H9 (cell line): Measurements from ENCODE around the gene CAMK2G. TPM values are rescaled to one million over a fixed set of nuclear protein-coding genes. Genes with fewer than 3 reads are reported as not detected.

Source experiments
- DNase-seq: peaks from one replicate; pipeline ENCODE4 v3.0.0-alpha.2; 2017
- H2AFZ ChIP-seq: one replicate; pipeline ENCODE4 v1.6.1; 2013; ENCODE audit warnings: mild to moderate bottlenecking, low read length, control low read depth, moderate library complexity
- H2AK5ac ChIP-seq: 2 replicates; pipeline ENCODE4 v1.6.1; 2013; ENCODE audit warnings: low read length, control low read depth, mixed read lengths; ENCODE audit not compliant: insufficient read length
- H2BK120ac ChIP-seq: one replicate; pipeline ENCODE4 v1.6.1; 2013; ENCODE audit warnings: low read depth, mild to moderate bottlenecking, low read length, control low read depth, inconsistent platforms; ENCODE audit not compliant: poor library complexity, severe bottlenecking
- H2BK12ac ChIP-seq: 2 replicates; pipeline ENCODE4 v1.6.1; 2013; ENCODE audit warnings: low read length, control low read depth, mixed read lengths, low read depth; ENCODE audit not compliant: insufficient read length
- H2BK15ac ChIP-seq: 2 replicates; pipeline ENCODE4 v1.6.1; 2013; ENCODE audit warnings: low read depth, low read length, control low read depth
- H2BK20ac ChIP-seq: one replicate; pipeline ENCODE4 v1.6.1; 2013; ENCODE audit warnings: low read depth, mild to moderate bottlenecking, low read length, control low read depth, inconsistent platforms; ENCODE audit not compliant: poor library complexity, severe bottlenecking
- H2BK5ac ChIP-seq: 2 replicates; pipeline ENCODE4 v1.6.1; 2013; ENCODE audit warnings: low read length, control low read depth, mixed read lengths; ENCODE audit not compliant: insufficient read length
- H3K14ac ChIP-seq: 2 replicates; pipeline ENCODE4 v1.6.1; 2013; ENCODE audit warnings: low read length, control low read depth; ENCODE audit not compliant: insufficient read depth
- H3K18ac ChIP-seq: 2 replicates; pipeline ENCODE4 v1.6.1; 2013; ENCODE audit warnings: low read depth, mild to moderate bottlenecking, mixed read lengths, low read length, control low read depth; ENCODE audit not compliant: insufficient read length
- H3K23ac ChIP-seq: 2 replicates; pipeline ENCODE4 v1.6.1; 2013; ENCODE audit warnings: low read length, control low read depth, mixed read lengths, low read depth; ENCODE audit not compliant: insufficient read length
- H3K23me2 ChIP-seq: 2 replicates; pipeline ENCODE4 v1.6.1; 2013; ENCODE audit warnings: low read depth, mild to moderate bottlenecking, mixed read lengths, low read length, control low read depth; ENCODE audit not compliant: insufficient read length, poor library complexity, severe bottlenecking
- H3K27ac ChIP-seq: 2 replicates; pipeline ENCODE4 v1.5.1; 2013; ENCODE audit warnings: low read length, control low read depth, mixed read lengths, low read depth; ENCODE audit not compliant: insufficient read length
- H3K27me3 ChIP-seq: 2 replicates; pipeline ENCODE4 v1.6.1; 2013; ENCODE audit warnings: low read length, control low read depth, inconsistent platforms; ENCODE audit not compliant: insufficient read depth
- H3K4ac ChIP-seq: 2 replicates; pipeline ENCODE4 v1.6.1; 2013; ENCODE audit warnings: low read depth, mild to moderate bottlenecking, control low read depth, inconsistent platforms, low read length, moderate library complexity
- H3K4me1 ChIP-seq: 2 replicates; pipeline ENCODE4 v1.6.1; 2013; ENCODE audit warnings: low read length, control low read depth, inconsistent platforms; ENCODE audit not compliant: insufficient read depth
- H3K4me2 ChIP-seq: 2 replicates; pipeline ENCODE4 v1.6.1; 2013; ENCODE audit warnings: low read length, control low read depth, mixed read lengths; ENCODE audit not compliant: insufficient read length, insufficient read depth
- H3K56ac ChIP-seq: 2 replicates; pipeline ENCODE4 v1.6.1; 2013; ENCODE audit warnings: low read depth, mild to moderate bottlenecking, mixed read lengths, low read length, control low read depth; ENCODE audit not compliant: insufficient read length
- H3K79me1 ChIP-seq: 2 replicates; pipeline ENCODE4 v1.6.1; 2013; ENCODE audit warnings: low read depth, mild to moderate bottlenecking, moderate library complexity, low read length, control low read depth, inconsistent platforms; ENCODE audit not compliant: insufficient read depth, poor library complexity, severe bottlenecking
- H3K79me2 ChIP-seq: 2 replicates; pipeline ENCODE4 v1.6.1; 2013; ENCODE audit warnings: low read length, control low read depth, inconsistent platforms; ENCODE audit not compliant: insufficient read depth
- H3K9ac ChIP-seq: 2 replicates; pipeline ENCODE4 v1.6.1; 2013; ENCODE audit warnings: low read length, control low read depth, mixed read lengths; ENCODE audit not compliant: insufficient read length; ENCODE audit errors: extremely low read depth
- H3K9me3 ChIP-seq: one replicate; pipeline ENCODE4 v1.6.1; 2013; ENCODE audit warnings: low read depth, low read length, inconsistent platforms; ENCODE audit not compliant: control insufficient read depth
- H3T11ph ChIP-seq: one replicate; pipeline ENCODE4 v1.6.1; 2013; ENCODE audit warnings: mild to moderate bottlenecking, low read length, control low read depth, inconsistent platforms
- H4K20me1 ChIP-seq: one replicate; pipeline ENCODE4 v1.6.1; 2013; ENCODE audit not compliant: control insufficient read depth, insufficient read length, insufficient read depth
- H4K5ac ChIP-seq: 2 replicates; pipeline ENCODE4 v1.6.1; 2013; ENCODE audit warnings: low read depth, mild to moderate bottlenecking, mixed read lengths, low read length, control low read depth; ENCODE audit not compliant: insufficient read length
- H4K8ac ChIP-seq: replicated peaks from 2 replicates; pipeline ENCODE4 v1.6.1; 2013; ENCODE audit warnings: low read length, control low read depth, mixed read lengths, low read depth; ENCODE audit not compliant: insufficient read length
- H4K91ac ChIP-seq: 2 replicates; pipeline ENCODE4 v1.6.1; 2013; ENCODE audit warnings: low read depth, mild to moderate bottlenecking, moderate library complexity, mixed read lengths, low read length, control low read depth; ENCODE audit not compliant: insufficient read length
- H3K27ac Mint-ChIP-seq, 3 experiments: 2 replicates in 2 of 3; 3 replicates in 1 of 3; pipeline ENCODE4 v1.8.0; 2020 to 2021; ENCODE audit warnings: mixed read lengths in 3 of 3, mild to moderate bottlenecking in 1 of 3, moderate library complexity in 1 of 3
- H3K27me3 Mint-ChIP-seq: 2 replicates; pipeline ENCODE4 v1.8.0; 2021; ENCODE audit warnings: low read depth, mild to moderate bottlenecking, moderate library complexity, mixed read lengths
- H3K36me3 Mint-ChIP-seq, 3 experiments: 2 replicates in 2 of 3; 3 replicates in 1 of 3; pipeline ENCODE4 v1.8.0; 2020 to 2021; ENCODE audit warnings: low read depth in 3 of 3, mixed read lengths in 3 of 3; ENCODE audit not compliant: insufficient read depth in 1 of 3
- H3K4me1 Mint-ChIP-seq, 2 experiments: 2 replicates each; pipeline ENCODE4 v1.8.0; 2020; ENCODE audit warnings: mixed read lengths in 2 of 2
- H3K4me3 Mint-ChIP-seq, 2 experiments: 2 replicates in 1 of 2; 3 replicates in 1 of 2; pipeline ENCODE4 v1.8.0; 2020 to 2021; ENCODE audit warnings: mild to moderate bottlenecking in 2 of 2, mixed read lengths in 2 of 2, moderate library complexity in 1 of 2
- H3K9me3 Mint-ChIP-seq, 2 experiments: 2 replicates in 1 of 2; 3 replicates in 1 of 2; pipeline ENCODE4 v1.8.0; 2020; ENCODE audit warnings: mild to moderate bottlenecking in 2 of 2, mixed read lengths in 2 of 2, moderate library complexity in 1 of 2
- CTCF ChIP-seq: fragments of 200-600 bp; sonication (generic); conservative IDR thresholded peaks from 3 replicates; pipeline ENCODE4 v1.8.0; 2021; ENCODE audit warnings: antibody characterized with exemption, mild to moderate bottlenecking
- WGBS: extraction: QIAGEN DNeasy Blood & Tissue Kit; methylation state at CpG from one replicate; pipeline ENCODE4 v1.1.7; 2013; ENCODE audit warnings: missing lambda C conversion rate, low lambda C conversion rate, mixed read lengths; ENCODE audit not compliant: insufficient read length; ENCODE audit errors: extremely low coverage; 5-methylcytosine and 5-hydroxymethylcytosine counted together
- total RNA-seq: library from RNA; stranded (reverse); gene quantifications from 2 replicates; pipeline ENCODE4 v1.2.1, GENCODE V29; 2021

The CAMK2G gene
- total RNA-seq, 1 experiment from 2014 or later, result 31.8 TPM

- no peak overlapping the region for H3K4me2 ChIP-seq
Observed at GRCh38 chr10:73907841-73908517, 33.6 kb upstream of the CAMK2G start.

More at GRCh38 chr10:73907841-73908517, 33.6 kb upstream of the CAMK2G start:
- H3K9ac ChIP-seq, result no peak overlapping the region
- no peak overlapping the region for H3T11ph ChIP-seq
- H3K56ac ChIP-seq, result no peak overlapping the region
- H3K23me2 ChIP-seq, result peaks cover 14% of the 10 kb centered on the region
- Mint-ChIP-seq H3K27me3 (peaks cover 47% of the 10 kb centered on the region), H3K4me1 (peaks cover 43 to 44% of the 10 kb centered on the region in 2 experiments), H3K27ac (peak overlapping the region in 1 of 3 experiments; percentile 45; a peak in 1 of 7 replicates), H3K36me3 (peaks cover 0 to 4% (median 3%) of the 10 kb centered on the region in 3 experiments; a peak in 4 of 7 replicates), H3K9me3 (no peaks in the 10 kb centered on the region), H3K4me3 (no peak overlapping the region)
- WGBS, result no CpG with 5 or more reads among the region's 6 CpGs
- H2BK15ac ChIP-seq, result no peak overlapping the region
- no peak overlapping the region for H4K91ac ChIP-seq
- H4K20me1 ChIP-seq, result no peaks in the 10 kb centered on the region
- no peak overlapping the region for H3K4ac ChIP-seq
- no peaks in the 10 kb centered on the region; the same call in 1 of the 2 replicates for H3K27me3 ChIP-seq
- H3K18ac ChIP-seq, result no peak overlapping the region
- H2AK5ac ChIP-seq, result no peak overlapping the region
- no peak for TF ChIP-seq CTCF
- H4K5ac ChIP-seq, result no peak overlapping the region
- H3K79me2 ChIP-seq, result no peaks in the 10 kb centered on the region
- H2BK12ac ChIP-seq, result no peak overlapping the region
- no peak for DNase-seq
- no peak overlapping the region for H2BK120ac ChIP-seq
- no peak overlapping the region for H2AFZ ChIP-seq
- no peak overlapping the region for H2BK5ac ChIP-seq
- H3K27ac ChIP-seq, result no peak overlapping the region
- peaks cover 5% of the 10 kb centered on the region; the same call in 1 of the 2 replicates for H3K4me1 ChIP-seq
- H3K79me1 ChIP-seq, result no peaks in the 10 kb centered on the region
- H3K9me3 ChIP-seq, result no peaks in the 10 kb centered on the region
- H4K8ac ChIP-seq, result no peak overlapping the region
- no peak overlapping the region for H2BK20ac ChIP-seq
- no peak overlapping the region for H3K23ac ChIP-seq
- H3K14ac ChIP-seq, result no peak overlapping the region
